ENCODE results near the gene HSPB1. TPM values are rescaled to one million over a fixed set of nuclear protein-coding genes. Genes with fewer than 3 reads are reported as not detected.

HSPB1 gene
- total and polyA plus RNA-seq, 11 donors = 822 to 5,278 (median 2,076) TPM

DNA sequence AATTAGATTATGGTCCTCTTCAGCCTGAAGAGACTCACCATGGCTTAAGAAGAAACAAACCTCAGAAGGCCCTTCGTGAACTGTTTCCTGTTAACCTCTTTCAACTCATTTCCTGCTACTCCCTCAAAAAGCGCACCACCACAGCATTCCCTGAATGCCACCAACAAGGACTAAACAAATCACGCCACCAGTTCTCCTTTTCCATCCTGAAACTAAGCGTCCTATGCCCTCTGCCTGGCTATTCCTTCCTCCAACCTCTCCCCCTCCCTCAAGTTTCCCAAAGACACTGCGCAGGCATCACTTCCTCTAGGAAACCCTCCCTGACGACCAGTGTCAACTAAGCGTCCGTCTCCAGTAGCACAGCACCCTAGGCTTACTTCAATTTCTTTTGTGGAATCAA lies 44.3 kb downstream of the HSPB1 start:
- intact Hi-C loops (cut with DNase I) = no loop called here

DNA sequence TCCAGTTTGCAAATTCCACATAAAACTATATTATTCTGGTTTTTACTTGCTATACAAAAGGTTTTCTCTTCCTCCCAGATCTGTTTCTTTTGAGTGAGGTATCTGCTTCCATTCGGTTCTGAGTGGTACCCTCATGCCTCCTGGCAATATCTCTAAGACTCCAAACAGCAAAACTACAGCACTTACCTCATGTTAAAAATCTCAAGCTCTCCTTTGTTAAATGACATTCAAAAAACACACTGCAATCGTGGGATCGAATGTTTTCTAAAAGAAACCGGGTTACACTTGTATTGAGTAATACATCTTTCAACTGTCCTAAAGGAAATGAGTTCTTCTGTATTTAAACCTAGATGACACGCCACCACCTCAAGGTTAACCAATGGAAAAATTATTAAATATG lies 45.2 kb downstream of the HSPB1 start:
- no peak overlapping the region for H3K27ac ChIP-seq
- H3K36me3 ChIP-seq = peaks cover 0 to 79% (median 68%) of the 10 kb centered on the region in 9 donors
- ATAC-seq = no peak
- 59 to 67% (median 65%) methylated on average over 5 of the region's 5 CpGs for WGBS, 4 donors
- H3K27me3 ChIP-seq = no peaks in the 10 kb centered on the region
- H3K4me1 ChIP-seq = peaks cover 7 to 85% (median 53%) of the 10 kb centered on the region in 12 donors
- TF ChIP-seq, protein P1, sequence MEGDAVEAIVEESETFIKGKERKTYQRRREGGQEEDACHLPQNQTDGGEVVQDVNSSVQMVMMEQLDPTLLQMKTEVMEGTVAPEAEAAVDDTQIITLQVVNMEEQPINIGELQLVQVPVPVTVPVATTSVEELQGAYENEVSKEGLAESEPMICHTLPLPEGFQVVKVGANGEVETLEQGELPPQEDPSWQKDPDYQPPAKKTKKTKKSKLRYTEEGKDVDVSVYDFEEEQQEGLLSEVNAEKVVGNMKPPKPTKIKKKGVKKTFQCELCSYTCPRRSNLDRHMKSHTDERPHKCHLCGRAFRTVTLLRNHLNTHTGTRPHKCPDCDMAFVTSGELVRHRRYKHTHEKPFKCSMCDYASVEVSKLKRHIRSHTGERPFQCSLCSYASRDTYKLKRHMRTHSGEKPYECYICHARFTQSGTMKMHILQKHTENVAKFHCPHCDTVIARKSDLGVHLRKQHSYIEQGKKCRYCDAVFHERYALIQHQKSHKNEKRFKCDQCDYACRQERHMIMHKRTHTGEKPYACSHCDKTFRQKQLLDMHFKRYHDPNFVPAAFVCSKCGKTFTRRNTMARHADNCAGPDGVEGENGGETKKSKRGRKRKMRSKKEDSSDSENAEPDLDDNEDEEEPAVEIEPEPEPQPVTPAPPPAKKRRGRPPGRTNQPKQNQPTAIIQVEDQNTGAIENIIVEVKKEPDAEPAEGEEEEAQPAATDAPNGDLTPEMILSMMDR (IDR thresholded peaks at IDR 0.05) = no peak
- no peak for TF ChIP-seq POLR2A (IDR thresholded peaks at IDR 0.05)
- DNase-seq = no peak
- H3K4me3 ChIP-seq = no peak overlapping the region
- no peaks in the 10 kb centered on the region for H3K9me3 ChIP-seq
- intact Hi-C loops (cut with DNase I) = loop anchor here in 1 of 10 donors (2.0 kb wide), 1 partner anchor 15 kb away; no protein-coding TSS in a partner anchor

More for the DNA sequence above, 44.3 kb downstream of the HSPB1 start:
- Histone ChIP-seq H3K27me3 (no peaks in the 10 kb centered on the region), H3K4me3 (no peak overlapping the region), H3K4me1 (peaks cover 6 to 85% (median 51%) of the 10 kb centered on the region in 12 donors), H3K27ac (peak overlapping the region in 11 of 12 donors; percentile 1 to 54 (median 28)), H3K9me3 (no peaks in the 10 kb centered on the region), H3K36me3 (peaks cover 0 to 89% (median 68%) of the 10 kb centered on the region in 9 donors)
- 51 to 60% (median 58%) methylated on average over 8 of the region's 8 CpGs for WGBS, 4 donors
- DNase-seq (no peak), ATAC-seq (peak in 2 of 4 donors; percentile 61 to 66)
- TF ChIP-seq, protein P1 (IDR thresholded peaks at IDR 0.05) = no peak
- no peak for TF ChIP-seq POLR2A (IDR thresholded peaks at IDR 0.05)

DNA sequence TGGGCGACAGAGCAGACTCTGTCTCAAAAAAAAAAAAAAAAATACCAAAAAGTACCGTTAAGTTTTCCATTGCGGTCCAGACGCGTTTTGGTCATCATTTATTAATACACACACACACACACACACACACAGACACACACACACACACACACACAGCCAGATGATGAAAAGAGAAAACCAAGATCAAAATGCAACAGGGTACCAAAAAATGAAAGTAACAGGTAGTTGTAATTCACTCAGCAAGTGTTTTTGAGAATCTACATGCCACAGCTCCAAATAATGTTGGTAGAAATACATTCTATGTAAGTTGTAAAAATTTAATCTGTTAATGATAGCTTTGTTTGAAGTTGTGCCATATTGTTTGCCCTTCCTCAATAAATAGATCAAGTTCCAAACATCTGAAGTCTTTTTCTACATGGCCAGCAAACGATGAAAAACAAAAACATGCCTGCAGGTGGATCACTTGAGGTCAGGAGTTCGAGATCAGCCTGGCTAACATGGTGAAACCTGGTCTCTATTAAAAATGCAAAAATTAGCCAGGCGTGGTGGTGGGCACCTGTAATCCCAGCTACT lies 46.9 kb downstream of the HSPB1 start:
- intact Hi-C loops (cut with DNase I) = loop anchor here in 1 of 10 donors (2.0 kb wide), 1 partner anchor 17 kb away; no protein-coding TSS in a partner anchor
- Histone ChIP-seq H3K4me1 (peaks cover 7 to 87% (median 67%) of the 10 kb centered on the region in 12 donors), H3K36me3 (peaks cover 0 to 64% (median 51%) of the 10 kb centered on the region in 9 donors), H3K9me3 (no peaks in the 10 kb centered on the region), H3K27ac (no peak overlapping the region), H3K4me3 (no peak overlapping the region), H3K27me3 (no peaks in the 10 kb centered on the region)
- WGBS, 4 donors = 86 to 92% (median 86%) methylated on average over 8 of the region's 8 CpGs
- TF ChIP-seq, protein P1 (IDR thresholded peaks at IDR 0.05) = no peak
- TF ChIP-seq POLR2A (IDR thresholded peaks at IDR 0.05) = no peak
- ATAC-seq (no peak), DNase-seq (no peak)

DNA sequence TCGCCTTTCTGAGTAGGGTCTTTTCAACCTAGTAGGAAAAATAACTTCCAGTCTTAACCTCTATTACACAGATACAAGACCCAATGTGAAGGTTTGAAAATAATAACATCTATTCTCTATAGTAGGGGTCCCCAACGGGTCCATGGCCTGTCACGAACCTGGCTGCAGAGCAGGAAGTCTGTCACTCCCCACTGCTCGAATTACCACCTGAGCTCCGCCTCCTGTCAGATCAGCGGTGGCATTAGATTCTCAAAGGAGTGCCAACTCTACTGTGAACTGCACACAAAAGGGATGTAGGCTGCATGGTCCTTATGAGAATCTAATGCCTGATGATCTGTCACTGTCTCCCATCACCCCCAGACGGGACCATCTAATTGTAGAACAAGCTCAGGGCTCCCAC lies 48.9 kb downstream of the HSPB1 start:
- ATAC-seq (peak in 1 of 4 donors; percentile 14), DNase-seq (no peak)
- intact Hi-C loops (cut with DNase I) = no loop called here
- TF ChIP-seq POLR2A (IDR thresholded peaks at IDR 0.05) = no peak
- TF ChIP-seq, protein P1 (IDR thresholded peaks at IDR 0.05) = no peak
- no peak overlapping the region for H3K27ac ChIP-seq
- H3K9me3 ChIP-seq = no peaks in the 10 kb centered on the region
- no peak overlapping the region for H3K4me3 ChIP-seq
- peaks cover 11 to 93% (median 70%) of the 10 kb centered on the region in 12 donors for H3K4me1 ChIP-seq
- peaks cover 0 to 64% (median 40%) of the 10 kb centered on the region in 9 donors for H3K36me3 ChIP-seq
- 79 to 87% (median 83%) methylated on average over 7 of the region's 7 CpGs for WGBS, 4 donors
- no peaks in the 10 kb centered on the region for H3K27me3 ChIP-seq
